ENCODE measurements around the gene KIF16B. TPM values are rescaled to one million over a fixed set of nuclear protein-coding genes. Genes with fewer than 3 reads are reported as not detected.

Gene KIF16B
- total and polyA plus RNA-seq, 2 of the 13 experiments (the other 11 are each of a cell fraction or from before 2014, with no cell fraction given): 6.9 to 18.0 TPM

- TF ChIP-seq JUN (CRISPR knock-in tag; IDR thresholded peaks at IDR 0.05) (no peak), ZNF207 (IDR thresholded peaks at IDR 0.05; ENCODE audit: borderline replicate concordance) (no peak), ZNF260 (CRISPR knock-in tag; IDR thresholded peaks at IDR 0.05; ENCODE audit: borderline replicate concordance, low read depth) (no peak), ZNF543 (CRISPR knock-in tag; IDR thresholded peaks at IDR 0.05) (peak; percentile 97), ZNF841 (CRISPR knock-in tag; IDR thresholded peaks at IDR 0.05; ENCODE audit: borderline replicate concordance) (no peak), ZNF770 (CRISPR knock-in tag; IDR thresholded peaks at IDR 0.05) (no peak)
Observed at GRCh38 chr20:16574656-16575355, 1.6 kb upstream of the KIF16B start (continued).

- ATAC-seq: no peak
- intact Hi-C loops (cut with micrococcal nuclease; ENCODE audit: unreplicated experiment): no loop called here
- peak overlapping the region; percentile 3; the same call in 1 of the 2 replicates for H3K4me2 ChIP-seq (ENCODE audit: low read depth, low read length)
Observed at GRCh38 chr20:16571333-16571732, 1.9 kb downstream of the KIF16B start.

More at GRCh38 chr20:16571333-16571732, 1.9 kb downstream of the KIF16B start:
- peaks cover 20% of the 10 kb centered on the region for H3K79me2 ChIP-seq (ENCODE audit: insufficient read depth, low read length)
- DNase-seq (ENCODE audit: low spot score): no peak
- ChIA-PET CTCF (ENCODE audit: low intra/inter-chr PET ratio, low total read pairs) (no interaction called here), POLR2A (no interaction called here)
- 97% methylated on average over 5 of the region's 5 CpGs for WGBS (ENCODE audit: low lambda C conversion rate)
- H3K27me3 ChIP-seq (ENCODE audit: control insufficient read depth in 1 of 2, insufficient read depth in 2 of 2, low read length in 2 of 2): no peaks in the 10 kb centered on the region; a peak in 1 of 5 replicates
- H3K4me1 ChIP-seq (ENCODE audit: insufficient read depth, low read length): peaks cover 62% of the 10 kb centered on the region
- H3K9me3 ChIP-seq (ENCODE audit: low read length): no peaks in the 10 kb centered on the region
- H3K27ac ChIP-seq (ENCODE audit: extremely low read length, insufficient read depth, low read length): no peak overlapping the region
- H3K4me3 ChIP-seq (replicated peaks in 1 of 3; ENCODE audit: insufficient read depth in 1 of 3, low read depth in 2 of 3, low read length in 3 of 3): no peak overlapping the region
- H3K36me3 ChIP-seq (replicated peaks in 1 of 2; ENCODE audit: control insufficient read depth in 1 of 2, insufficient read depth in 2 of 2, low read length in 2 of 2): no peaks in the 10 kb centered on the region
- in situ Hi-C loops (cut with HindIII; ENCODE audit: extremely low pct_ligation_motif_present, low pct_unique_long_range_greater_than_20kb): no loop called here
- no peaks in the 10 kb centered on the region for H4K20me1 ChIP-seq (ENCODE audit: insufficient read depth, low read length)
- H3K9ac ChIP-seq (ENCODE audit: insufficient read depth, low read depth, low read length): no peak overlapping the region
- no TSS peak for BruUV-seq (replicated peaks)
- no peak overlapping the region for H2AFZ ChIP-seq (ENCODE audit: low read length)
- FAIRE-seq: no peak
- TF ChIP-seq HOXA9 (CRISPR knock-in tag; IDR thresholded peaks at IDR 0.05; ENCODE audit: borderline replicate concordance) (0 out of 2 replicates have a peak, but pooled peaks have one; percentile 36), ZKSCAN8 (CRISPR knock-in tag; IDR thresholded peaks at IDR 0.05; ENCODE audit: borderline replicate concordance) (no peak)
